H1 (cell line): ENCODE data around the gene APOA1.

Experiments
- CBX5 ChIP-seq: fragments of 300-800, 300-1000 bp; sonication (generic); IDR thresholded peaks from 2 replicates; pipeline ENCODE4 v1.7.1; 2016; ENCODE audit warnings: antibody characterized with exemption, low read length, low read depth
- CBX8 ChIP-seq: fragments of 300-800, 300-1000 bp; sonication (generic); IDR thresholded peaks from 2 replicates; pipeline ENCODE4 v1.7.1; 2016; ENCODE audit warnings: low read depth, low read length, borderline replicate concordance
- CHD2 ChIP-seq: IDR thresholded peaks from 2 replicates; pipeline ENCODE4 v1.6.1; 2012; ENCODE audit warnings: low read length, improper control_type of control experiment
- CTCF ChIP-seq, 3 experiments: IDR thresholded peaks; 1 replicate in 2 of 3; 2 replicates in 1 of 3; pipeline versions ENCODE4 v1.5.1 to v1.6.1; 2011; ENCODE audit warnings: low read length in 3 of 3, mild to moderate bottlenecking in 3 of 3, inconsistent platforms in 2 of 3, low read depth in 1 of 3, moderate library complexity in 1 of 3; ENCODE audit not compliant: insufficient read depth in 1 of 3; ENCODE audit errors: control extremely low read depth in 1 of 3
- EP300 ChIP-seq, 2 experiments: IDR thresholded peaks; 1 replicate in 1 of 2; 2 replicates in 1 of 2; pipeline ENCODE4 v1.6.1; 2011 to 2012; ENCODE audit warnings: low read depth in 2 of 2, low read length in 2 of 2, mild to moderate bottlenecking in 2 of 2, borderline replicate concordance in 1 of 2, inconsistent platforms in 1 of 2, moderate library complexity in 1 of 2
- NRF1 ChIP-seq: IDR thresholded peaks from 2 replicates; pipeline ENCODE4 v1.6.1; 2011; ENCODE audit warnings: mild to moderate bottlenecking, low read depth, low read length, improper control_type of control experiment
- POLR2A ChIP-seq, 2 experiments: IDR thresholded peaks; 1 replicate in 1 of 2; 2 replicates in 1 of 2; pipeline ENCODE4 v1.6.1; 2011; ENCODE audit warnings: low read depth in 2 of 2, low read length in 2 of 2, mild to moderate bottlenecking in 2 of 2; ENCODE audit errors: control extremely low read depth in 1 of 2
- POLR2AphosphoS5 ChIP-seq: IDR thresholded peaks from 2 replicates; pipeline ENCODE4 v1.6.1; 2011; ENCODE audit warnings: low read depth, low read length
- RFX5 ChIP-seq: IDR thresholded peaks from 2 replicates; pipeline ENCODE4 v1.6.1; 2011; ENCODE audit warnings: low read depth, low read length, improper control_type of control experiment, borderline replicate concordance
- RNF2 ChIP-seq: fragments of 200-900, 300-1000 bp; sonication (generic); IDR thresholded peaks from 2 replicates; pipeline ENCODE4 v1.7.1; 2016; ENCODE audit warnings: borderline replicate concordance, low read depth, mild to moderate bottlenecking, antibody characterized with exemption, low read length; ENCODE audit not compliant: poor library complexity, severe bottlenecking; ENCODE audit errors: missing control alignments

GRCh38 chr11:116807601-116808261, 29.7 kb downstream of the APOA1 start:
- TF ChIP-seq CTCF (IDR thresholded peaks at IDR 0.05; ENCODE audit: control extremely low read depth in 1 of 3, insufficient read depth in 1 of 3, low read depth in 1 of 3, low read length in 3 of 3) (no peak), POLR2AphosphoS5 (no peak), CBX5 (no peak), RNF2 (no peak), CHD2 (no peak), NRF1 (no peak), RFX5 (no peak), EP300 (IDR thresholded peaks at IDR 0.05; ENCODE audit: borderline replicate concordance in 1 of 2, low read depth in 2 of 2, low read length in 2 of 2) (no peak), POLR2A (IDR thresholded peaks at IDR 0.05; ENCODE audit: control extremely low read depth in 1 of 2, low read depth in 2 of 2, low read length in 2 of 2) (no peak), CBX8 (no peak)
